Measurements from ENCODE around the gene HINFP. TPM values are rescaled to one million over a fixed set of nuclear protein-coding genes. Genes with fewer than 3 reads are reported as not detected.

The HINFP gene
- total and polyA plus RNA-seq, 9 of the 15 experiments (the other 6 are each of a cell fraction or from before 2014, with no cell fraction given): 13.8 to 34.1 (median 22.5) TPM

- TF ChIP-seq EP300 (IDR thresholded peaks at IDR 0.05; ENCODE audit: low read length): peak; percentile 3; the same call in 1 of the 2 replicates
- peak; percentile 61 for TF ChIP-seq ARID1B (IDR thresholded peaks at IDR 0.05)
- TF ChIP-seq NCOR1 (IDR thresholded peaks at IDR 0.05): peak; percentile 29; the same call in 1 of the 2 replicates
- peak; percentile 72 for TF ChIP-seq CBFA2T2 (conservative IDR thresholded peaks at IDR 0.05)
- no peak for TF ChIP-seq NCOA6 (IDR thresholded peaks at IDR 0.05)
- no peak for TF ChIP-seq HCFC1 (IDR thresholded peaks at IDR 0.05; ENCODE audit: low read depth, low read length)
- TF ChIP-seq OTX1 (CRISPR knock-in tag; IDR thresholded peaks at IDR 0.05): 0 out of 2 replicates have a peak, but pooled peaks have one; percentile 11
- no peak for TF ChIP-seq SMAD1 (IDR thresholded peaks at IDR 0.05; ENCODE audit: low read depth, low read length, partially characterized antibody)
- TF ChIP-seq KDM2B (CRISPR knock-in tag; IDR thresholded peaks at IDR 0.05): no peak
- TF ChIP-seq NFRKB (IDR thresholded peaks at IDR 0.05; ENCODE audit: low read depth): no peak
- no peak for TF ChIP-seq KAT8 (IDR thresholded peaks at IDR 0.05; ENCODE audit: low read depth)
- no peak for TF ChIP-seq XRCC3 (IDR thresholded peaks at IDR 0.05)
- no peak for TF ChIP-seq PPARD (CRISPR knock-in tag; IDR thresholded peaks at IDR 0.05)
- peak; percentile 42; the same call in 1 of the 2 replicates for TF ChIP-seq SP1 (CRISPR knock-in tag; IDR thresholded peaks at IDR 0.05)
- peak; percentile 21; the same call in 1 of the 2 replicates for TF ChIP-seq TEAD4 (IDR thresholded peaks at IDR 0.05; ENCODE audit: low read length)
- TF ChIP-seq TEAD4 (CRISPR knock-in tag; IDR thresholded peaks at IDR 0.05; ENCODE audit: borderline replicate concordance): no peak
- peak; percentile 81; the same call in 1 of the 2 replicates for TF ChIP-seq ZBTB7A (IDR thresholded peaks at IDR 0.05; ENCODE audit: borderline replicate concordance, control insufficient read depth, low read depth, low read length)
- 0 out of 2 replicates have a peak, but pooled peaks have one; percentile 60 for TF ChIP-seq GABPB1 (CRISPR knock-in tag; IDR thresholded peaks at IDR 0.05)
- TF ChIP-seq SPI1 (IDR thresholded peaks at IDR 0.05; ENCODE audit: borderline replicate concordance, low read depth, low read length): peak; percentile 84
- 0 out of 2 replicates have a peak, but pooled peaks have one; percentile 15 for TF ChIP-seq RAD51 (IDR thresholded peaks at IDR 0.05; ENCODE audit: borderline replicate concordance, low read depth)
- TF ChIP-seq SMARCA4 (IDR thresholded peaks at IDR 0.05): 0 out of 2 replicates have a peak, but pooled peaks have one; percentile 18
- TF ChIP-seq KAT7 (CRISPR knock-in tag; IDR thresholded peaks at IDR 0.05; ENCODE audit: borderline replicate concordance): 0 out of 2 replicates have a peak, but pooled peaks have one; percentile 51
- TF ChIP-seq TBP (optimal IDR thresholded peaks at IDR 0.05; ENCODE audit: low read depth, low read length): peak; percentile 13
These were observed 51.1 kb downstream of the HINFP start (continued) for GRCh38 chr11:119172513-119172912.
